GM12878 (cell line): ENCODE measurements around the gene SHISA9. TPM values are rescaled to one million over a fixed set of nuclear protein-coding genes. Genes with fewer than 3 reads are reported as not detected.

Source experiments
- ATAC-seq: fragments of 200-7000 bp; cut with Tn5 transposase; 3 replicates; pipeline ENCODE4 v1.9.1; 2020; ENCODE audit warnings: mild to moderate bottlenecking, moderate library complexity
- BruUV-seq: library from RNA; stranded (reverse); fragments of 400-500 nt; replicated peaks from 2 replicates; lab custom pipeline; 2021; lab: Mats Ljungman, UMichigan
- CTCF ChIA-PET: fragments of 300-600 bp; sonication (Branson Sonifier 250); formaldehyde crosslinking; extraction: SDS; loops from one replicate; lab custom pipeline; 2021; ENCODE audit warnings: inconsistent platforms; lab: Yijun Ruan, JAX
- POLR2A ChIA-PET: fragments of 350-600 bp; formaldehyde crosslinking; extraction: SDS; loops from one replicate; lab custom pipeline; 2021; ENCODE audit warnings: inconsistent platforms; lab: Charles Lee
- RAD21 ChIA-PET: fragments of 300-600 bp; sonication (Branson Sonifier 250); formaldehyde crosslinking; loops from one replicate; lab custom pipeline; 2023; ENCODE audit warnings: antibody characterized with exemption; ENCODE audit not compliant: unreplicated experiment; lab: Charles Lee
- SMC1A ChIA-PET: fragments of 300-600 bp; sonication (Branson Sonifier 250); formaldehyde crosslinking; loops from one replicate; lab custom pipeline; 2023; ENCODE audit not compliant: unreplicated experiment, uncharacterized antibody; lab: Charles Lee
- DNase-seq: peaks from one replicate; pipeline ENCODE4 v3.0.0-alpha.2; 2011; ENCODE audit warnings: low read depth, low spot score
- FAIRE-seq: peaks from 3 replicates; lab custom pipeline; 2011; peaks lifted over from hg19 to GRCh38; lab: Jason Lieb, UNC
- H2AFZ ChIP-seq: 2 replicates; pipeline ENCODE4 v1.6.0; 2011; ENCODE audit warnings: low read depth, low read length, control low read depth; ENCODE audit not compliant: control insufficient read depth
- H3K27ac ChIP-seq: 2 replicates; pipeline ENCODE4 v1.5.1; 2011; ENCODE audit warnings: control low read depth; ENCODE audit not compliant: control insufficient read depth, insufficient read depth
- H3K27me3 ChIP-seq, 2 experiments: replicated peaks in 1 of 2; 2 replicates each; pipeline versions ENCODE4 v1.6.0 to v1.6.1; 2011; ENCODE audit warnings: low read length in 1 of 2; ENCODE audit not compliant: control insufficient read depth in 2 of 2, insufficient read depth in 2 of 2
- H3K36me3 ChIP-seq, 2 experiments: 2 replicates each; pipeline ENCODE4 v1.5.1; 2011; ENCODE audit warnings: low read length in 1 of 2; ENCODE audit not compliant: control insufficient read depth in 2 of 2, insufficient read depth in 2 of 2
- H3K4me1 ChIP-seq: 2 replicates; pipeline ENCODE4 v1.6.1; 2011; ENCODE audit warnings: mild to moderate bottlenecking, low read length, moderate library complexity, mixed read lengths; ENCODE audit not compliant: control insufficient read depth, insufficient read depth
- H3K4me2 ChIP-seq: 2 replicates; pipeline ENCODE4 v1.6.0; 2011; ENCODE audit warnings: control low read depth; ENCODE audit not compliant: control insufficient read depth, insufficient read depth
- H3K4me3 ChIP-seq: fragments of 200-600 bp; sonication (generic); 2 replicates; pipeline ENCODE4 v1.5.1; 2016
- H3K79me2 ChIP-seq: 2 replicates; pipeline ENCODE4 v1.6.0; 2011; ENCODE audit warnings: low read length; ENCODE audit not compliant: control insufficient read depth, insufficient read depth
- H3K9ac ChIP-seq: 2 replicates; pipeline ENCODE4 v1.8.0; 2011; ENCODE audit warnings: low read length, control low read depth, mixed read lengths; ENCODE audit not compliant: control insufficient read depth, insufficient read depth
- H3K9me3 ChIP-seq: replicated peaks from 3 replicates; pipeline ENCODE4 v1.5.1; 2011; ENCODE audit warnings: mild to moderate bottlenecking, low read length; ENCODE audit not compliant: control insufficient read depth, insufficient read depth
- H4K20me1 ChIP-seq: 2 replicates; pipeline ENCODE4 v1.6.0; 2011; ENCODE audit not compliant: control insufficient read depth, insufficient read depth
- BCLAF1 ChIP-seq: fragments of 450-650 bp; IDR thresholded peaks from 2 replicates; pipeline ENCODE4 v1.6.1; 2017; ENCODE audit warnings: antibody characterized with exemption, mild to moderate bottlenecking, moderate library complexity
- KLF5 ChIP-seq: fragments of 450-650 bp; IDR thresholded peaks from 2 replicates; pipeline ENCODE4 v1.6.1; 2014; ENCODE audit warnings: mild to moderate bottlenecking; ENCODE audit not compliant: partially characterized antibody
- PBX3 ChIP-seq: IDR thresholded peaks from 2 replicates; pipeline ENCODE4 v1.6.1; 2011; ENCODE audit warnings: mild to moderate bottlenecking, low read depth, low read length, moderate library complexity; ENCODE audit not compliant: insufficient replicate concordance
- WGBS: methylation state at CpG from one replicate; pipeline ENCODE4 v1.1.6; 2016; ENCODE audit warnings: low lambda C conversion rate; ENCODE audit not compliant: insufficient replicate concordance, insufficient coverage; ENCODE audit errors: missing lambda C conversion rate; 5-methylcytosine and 5-hydroxymethylcytosine counted together
- in situ Hi-C: fragments of 300-500 bp; cut with MboI; formaldehyde crosslinking; loops from 9 replicates; pipeline ENCODE4 v1.14.3; 2018; ENCODE audit warnings: mixed read lengths
- intact Hi-C: fragments of 100-400 bp; cut with micrococcal nuclease; formaldehyde crosslinking; loops from one replicate; pipeline ENCODE4 v1.14.2; 2022; ENCODE audit not compliant: unreplicated experiment
- polyA plus RNA-seq, 11 experiments: library from polyadenylated mRNA; depleted of rRNA in 4 of 11; unstranded in 6 of 11; stranded (reverse) in 5 of 11; fragments of >200 nt; fragmentation: Nextera tagmentation in 4 of 11; fragmentation: Illumina TruSeq in 1 of 11; extraction: Ambion mirVana in 4 of 11; extraction: Trizol in 1 of 11; gene quantifications; 1 replicate in 1 of 11; 2 replicates in 10 of 11; pipeline versions ENCODE4 v1.2.1 to v1.2.3, GENCODE V29; 2011 to 2016; ENCODE audit warnings: inconsistent platforms in 2 of 11, missing spikeins in 2 of 11, low read depth in 1 of 11
- total RNA-seq, 4 experiments: library from RNA; depleted of rRNA in 3 of 4; stranded (reverse); fragments of >200 nt in 3 of 4; fragmentation: Illumina TruSeq in 1 of 4; extraction: Trizol in 1 of 4; gene quantifications; 2 replicates each; pipeline versions ENCODE4 v1.2.1 to v1.2.3, GENCODE V29; 2013 to 2021

SHISA9 gene
- total and polyA plus RNA-seq, 10 of the 15 experiments (the other 5 are each of a cell fraction or from before 2014, with no cell fraction given): 0.03 to 25.5 (median 0.07) TPM

GRCh38 chr16:13120557-13120956 lies 219.2 kb downstream of the SHISA9 start:
- WGBS: 20% methylated on average over 4 of the region's 4 CpGs
- in situ Hi-C loops: no loop called here

More at GRCh38 chr16:13120557-13120956, 219.2 kb downstream of the SHISA9 start:
- H3K4me3 ChIP-seq: no peak overlapping the region
- H4K20me1 ChIP-seq: no peaks in the 10 kb centered on the region
- DNase-seq: no peak
- no peak overlapping the region for H3K9ac ChIP-seq
- H3K9me3 ChIP-seq: no peaks in the 10 kb centered on the region
- no peak overlapping the region for H3K27ac ChIP-seq
- ChIA-PET SMC1A (interaction anchor here (1.0 to 3.5 kb wide), 13 partner anchors 9 to 222 kb away, joined by 3 to 12 read pairs (median 7); no protein-coding TSS in a partner anchor), POLR2A (interaction anchor here (0.8 to 1.0 kb wide), 4 partner anchors 10 to 314 kb away, joined by 3 to 5 read pairs (median 3); no protein-coding TSS in a partner anchor), RAD21 (interaction anchor here (1.0 to 2.7 kb wide), 11 partner anchors 9 to 321 kb away, joined by 3 to 10 read pairs (median 5); no protein-coding TSS in a partner anchor), CTCF (interaction anchor here (1.0 to 2.3 kb wide), 8 partner anchors 10 to 799 kb away, joined by 3 to 10 read pairs (median 4); partner anchors contain the start of gene ERCC4)
- FAIRE-seq: no peak
- no peak for TF ChIP-seq KLF5
- no peak for TF ChIP-seq PBX3
- TF ChIP-seq BCLAF1: no peak
- no peak overlapping the region for H3K4me2 ChIP-seq
- no peaks in the 10 kb centered on the region for H3K36me3 ChIP-seq
- intact Hi-C loops: no loop called here
- no peaks in the 10 kb centered on the region for H3K27me3 ChIP-seq
- no peak overlapping the region for H2AFZ ChIP-seq
- ATAC-seq: no peak
- H3K79me2 ChIP-seq: no peaks in the 10 kb centered on the region
- no TSS peak for BruUV-seq
- no peaks in the 10 kb centered on the region for H3K4me1 ChIP-seq
